Right renal pelvis (tissue), 4 donors: ENCODE measurements around the gene SCYL1. TPM values are rescaled to one million over a fixed set of nuclear protein-coding genes. Genes with fewer than 3 reads are reported as not detected.
"Not testable (repeated sequence)": the region's sequence is repeated elsewhere in the genome, so short reads cannot be mapped to it uniquely, and the experiment has no call there.

Experiments
- DNase-seq, 4 donors: peaks; one replicate each; pipeline ENCODE4 v3.0.0-alpha.2; 2013; ENCODE audit warnings: low read depth in 4 of 4, low spot score in 3 of 4, missing footprints in 1 of 4
- polyA plus RNA-seq, 4 donors: library from polyadenylated mRNA; unstranded; fragments of 120-200 nt; gene quantifications; one replicate each; pipeline ENCODE4 v1.2.1, GENCODE V29; 2013; ENCODE audit not compliant: insufficient read length in 4 of 4

Gene SCYL1
- polyA plus RNA-seq, 4 donors, result 59.9 to 79.9 (median 65.2) TPM

- DNase-seq, result not testable (repeated sequence)
Observed at GRCh38 chr11:65564879-65565559, 40.1 kb downstream of the SCYL1 start.

DNA sequence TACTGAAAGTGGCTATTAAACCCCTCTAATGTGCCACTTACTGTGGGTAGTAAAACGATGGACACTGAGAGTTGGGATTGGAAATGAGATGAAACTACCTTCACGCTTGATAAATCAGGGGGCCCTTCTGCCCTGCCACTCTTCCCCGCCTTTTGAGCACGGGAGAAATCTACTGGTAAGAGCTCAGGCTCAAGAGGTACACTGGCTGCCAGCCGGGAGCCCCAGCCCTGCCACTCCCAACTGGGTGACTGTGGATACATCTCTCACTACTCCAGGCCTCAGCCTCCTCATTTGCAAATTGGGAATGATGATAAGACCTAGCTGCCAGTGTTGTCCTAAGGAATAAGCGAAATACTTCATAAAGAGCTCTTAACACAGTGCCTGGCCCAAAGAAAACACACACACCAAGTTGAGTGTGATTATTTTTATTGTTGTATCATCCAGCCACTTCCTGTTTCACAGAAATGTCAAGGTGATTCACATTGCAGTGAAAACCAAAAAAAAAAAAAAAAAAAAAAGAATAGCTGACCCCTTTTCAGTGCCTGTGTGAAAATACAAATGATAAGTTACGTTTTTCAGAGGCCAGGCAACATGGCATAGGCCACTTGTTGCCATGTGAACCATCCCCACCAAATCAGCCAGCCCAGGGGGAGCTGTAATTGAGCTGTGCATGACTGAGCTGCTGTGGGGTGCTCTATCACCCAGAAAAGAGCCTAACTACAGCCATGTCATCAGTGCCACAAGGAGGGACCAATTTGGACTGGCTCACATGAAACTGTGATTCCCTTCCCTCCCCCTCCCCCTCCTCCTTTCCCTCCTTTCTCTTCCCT, 41.0 kb downstream of the SCYL1 start:
- DNase-seq, result no peak

DNA sequence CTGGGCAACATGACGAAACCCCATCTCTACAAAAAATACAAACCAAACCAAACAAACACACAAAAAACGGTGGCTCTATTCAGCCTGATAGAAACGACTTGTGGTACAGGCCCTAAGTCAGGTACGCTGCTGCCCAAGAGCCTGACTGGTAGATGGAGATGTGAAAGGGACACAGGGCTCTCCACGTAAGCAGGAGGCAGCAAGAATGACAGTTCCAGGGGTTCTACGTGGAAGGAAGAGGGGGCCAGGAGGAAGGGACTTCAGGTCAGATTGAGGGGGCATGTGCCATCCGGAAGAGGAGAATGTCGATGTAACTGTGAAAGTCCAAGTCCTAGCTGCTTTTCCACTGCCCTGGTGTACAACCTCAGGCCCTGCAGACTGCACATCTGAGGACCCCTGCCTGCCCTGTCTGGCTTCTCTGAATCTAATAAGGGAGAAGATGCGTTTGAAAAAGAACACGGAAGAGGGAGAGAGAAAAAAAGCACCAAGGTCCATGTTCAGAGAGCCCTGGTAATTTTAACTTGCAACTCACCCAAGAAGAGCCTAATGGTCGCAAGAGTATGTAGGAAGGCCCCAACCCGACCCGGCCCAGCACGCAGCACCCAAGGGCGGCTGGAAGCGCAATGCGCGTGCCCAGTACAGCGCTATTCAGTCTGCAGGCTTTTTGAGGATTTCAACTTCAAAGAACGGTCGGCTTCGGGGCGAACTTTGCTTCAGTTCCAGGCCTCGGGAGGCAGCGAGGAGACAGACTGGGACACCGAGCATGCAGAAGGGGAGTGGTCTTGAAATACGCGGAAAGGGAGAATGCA, 44.5 kb downstream of the SCYL1 start:
- no peak for DNase-seq

DNA sequence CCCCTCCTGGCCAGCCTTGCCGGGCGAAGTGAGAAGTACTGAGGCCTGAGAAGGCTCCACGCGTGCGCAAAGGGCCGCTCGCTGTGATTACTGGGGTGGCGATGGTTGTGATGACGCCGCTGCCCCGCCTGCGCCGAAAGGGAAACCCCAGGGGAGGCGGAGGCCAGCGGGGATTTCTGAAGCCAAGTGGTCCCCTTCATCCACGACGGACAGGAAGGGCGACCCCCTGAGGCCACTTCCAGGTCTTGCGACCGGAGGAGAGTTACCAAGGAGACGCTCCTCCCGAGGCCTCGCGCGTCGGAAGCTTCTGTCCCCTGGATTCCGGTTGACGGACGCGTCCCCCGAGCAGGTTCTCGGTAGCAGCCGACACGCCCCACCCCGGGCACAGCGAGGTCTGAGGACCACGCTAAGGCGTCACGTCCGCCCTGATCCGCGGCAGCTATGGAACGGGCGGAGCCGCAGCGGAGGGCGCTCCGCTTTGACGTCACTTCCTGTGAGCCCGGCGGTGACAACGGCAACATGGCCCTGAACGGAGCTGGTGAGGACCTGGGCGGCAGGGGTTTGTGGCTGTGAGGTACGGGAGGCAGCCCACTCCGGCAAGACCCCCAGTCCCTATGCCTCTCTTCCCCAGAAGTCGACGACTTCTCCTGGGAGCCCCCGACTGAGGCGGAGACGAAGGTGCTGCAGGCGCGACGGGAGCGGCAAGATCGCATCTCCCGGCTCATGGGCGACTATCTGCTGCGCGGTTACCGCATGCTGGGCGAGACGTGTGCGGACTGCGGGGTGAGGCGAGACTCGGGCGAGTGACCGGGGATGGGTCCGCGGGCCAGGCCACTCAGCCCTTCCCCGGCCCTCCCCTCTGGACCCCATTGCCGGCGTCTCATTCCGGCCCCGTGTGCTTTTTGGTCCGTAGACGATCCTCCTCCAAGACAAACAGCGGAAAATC, 45.4 kb downstream of the SCYL1 start, which contains the start of gene ZNRD2:
TSS of gene ZNRD2 (plus strand) at position 505 of the 946 bp plus-strand sequence. CDS start at position 520, 15 bp downstream.
- peak; percentile 93 to 98 (median 94) for DNase-seq

DNA sequence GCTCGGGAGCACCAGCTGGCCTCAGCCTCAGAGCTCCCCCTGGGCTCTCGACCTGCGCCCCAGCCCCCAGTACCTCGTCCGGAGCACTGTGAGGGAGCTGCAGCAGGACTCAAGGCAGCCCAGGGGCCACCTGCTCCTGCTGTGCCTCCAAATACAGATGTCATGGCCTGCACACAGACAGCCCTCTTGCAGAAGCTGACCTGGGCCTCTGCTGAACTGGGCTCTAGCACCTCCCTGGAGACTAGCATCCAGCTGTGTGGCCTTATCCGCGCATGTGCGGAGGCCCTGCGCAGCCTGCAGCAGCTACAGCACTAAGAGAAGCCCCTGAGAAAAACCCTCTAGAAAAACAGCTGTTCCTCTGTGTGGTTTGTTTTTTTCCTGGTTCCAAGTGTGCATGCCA, 46.5 kb downstream of the SCYL1 start:
- no peak for DNase-seq

- no peak for DNase-seq
Observed at GRCh38 chr11:65571940-65572339, 47.1 kb downstream of the SCYL1 start.

- peak in 3 of 4 donors; percentile 79 to 87 (median 82) for DNase-seq
Observed at GRCh38 chr11:65572356-65573051, 47.6 kb downstream of the SCYL1 start, which contains the start of gene FAM89B. Gene FAM89B (plus strand): TSS chr11:65572538. CDS start chr11:65572670, 132 bp downstream.

DNA sequence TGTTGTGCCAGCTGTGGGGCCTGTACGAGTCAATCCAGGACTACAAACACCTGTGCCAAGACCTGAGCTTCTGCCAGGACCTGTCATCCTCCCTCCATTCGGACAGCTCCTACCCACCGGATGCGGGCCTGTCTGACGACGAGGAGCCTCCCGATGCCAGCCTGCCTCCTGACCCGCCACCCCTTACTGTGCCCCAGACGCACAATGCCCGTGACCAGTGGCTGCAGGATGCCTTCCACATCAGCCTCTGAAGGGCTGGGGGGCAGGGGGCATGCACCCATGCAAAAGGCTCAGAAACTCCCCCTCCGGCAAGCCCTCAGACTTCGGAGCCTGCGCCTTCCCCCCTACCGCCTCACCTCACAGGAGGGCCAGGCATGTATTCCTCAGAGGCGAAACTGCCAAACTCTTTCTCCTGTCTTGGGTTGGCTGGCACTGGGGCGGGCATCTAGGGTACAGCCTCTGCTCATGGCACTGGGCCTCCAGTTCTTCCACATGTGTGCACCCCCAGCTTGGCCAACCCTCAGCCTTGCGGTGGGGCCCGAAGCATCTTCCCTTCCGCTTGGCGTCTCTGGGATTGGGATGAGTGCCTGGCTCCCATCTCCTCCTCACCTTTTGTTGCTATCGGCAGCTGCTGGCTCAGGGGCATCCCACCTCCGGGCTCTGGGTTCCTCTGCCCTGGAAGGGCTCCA, 48.7 kb downstream of the SCYL1 start:
- no peak for DNase-seq

DNA sequence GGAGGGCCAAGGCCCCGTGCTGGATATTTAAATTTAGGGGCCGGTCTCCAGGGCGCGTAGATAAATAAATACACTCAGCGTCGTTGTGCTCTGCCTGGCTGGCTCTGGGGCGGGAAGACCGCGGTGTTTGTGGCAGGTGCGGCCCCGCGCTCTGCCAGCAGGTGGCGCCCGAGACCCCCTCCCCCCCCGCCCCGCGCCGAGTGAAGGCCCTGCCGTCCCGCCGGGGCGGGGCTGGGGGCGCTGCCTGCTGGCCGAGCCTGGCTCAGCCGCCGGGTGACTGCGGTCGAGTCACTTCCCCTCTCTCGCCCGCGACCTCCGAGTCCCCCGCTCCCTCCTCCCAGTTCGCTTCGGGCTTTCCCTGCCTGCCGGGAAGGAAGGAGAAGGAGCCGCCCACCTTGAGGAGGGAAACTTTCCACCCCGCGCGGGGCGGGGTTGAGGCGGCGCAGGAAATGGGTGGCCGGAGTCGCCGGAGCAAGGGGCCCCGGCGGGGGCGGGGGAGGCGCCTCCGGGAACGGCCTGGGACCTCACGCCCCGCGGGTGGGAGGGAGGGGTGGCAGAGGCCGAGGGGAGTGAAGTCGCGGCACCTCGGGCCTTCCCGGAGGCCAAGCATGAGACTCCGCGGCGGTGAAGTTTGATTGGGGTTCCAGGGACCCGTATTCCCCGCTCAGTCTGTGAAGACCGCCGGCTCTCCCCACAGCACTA, 49.4 kb downstream of the SCYL1 start:
- peak in 3 of 4 donors; percentile 73 to 76 (median 75) for DNase-seq

- no peak for DNase-seq
Observed at GRCh38 chr11:65574811-65575567, 50.1 kb downstream of the SCYL1 start.

GRCh38 chr11:65575568-65576231, 50.8 kb downstream of the SCYL1 start, which contains the start of gene EHBP1L1:
Gene EHBP1L1 (plus strand): TSS chr11:65576053. CDS start chr11:65576303, 250 bp downstream.
- DNase-seq, result no peak

DNA sequence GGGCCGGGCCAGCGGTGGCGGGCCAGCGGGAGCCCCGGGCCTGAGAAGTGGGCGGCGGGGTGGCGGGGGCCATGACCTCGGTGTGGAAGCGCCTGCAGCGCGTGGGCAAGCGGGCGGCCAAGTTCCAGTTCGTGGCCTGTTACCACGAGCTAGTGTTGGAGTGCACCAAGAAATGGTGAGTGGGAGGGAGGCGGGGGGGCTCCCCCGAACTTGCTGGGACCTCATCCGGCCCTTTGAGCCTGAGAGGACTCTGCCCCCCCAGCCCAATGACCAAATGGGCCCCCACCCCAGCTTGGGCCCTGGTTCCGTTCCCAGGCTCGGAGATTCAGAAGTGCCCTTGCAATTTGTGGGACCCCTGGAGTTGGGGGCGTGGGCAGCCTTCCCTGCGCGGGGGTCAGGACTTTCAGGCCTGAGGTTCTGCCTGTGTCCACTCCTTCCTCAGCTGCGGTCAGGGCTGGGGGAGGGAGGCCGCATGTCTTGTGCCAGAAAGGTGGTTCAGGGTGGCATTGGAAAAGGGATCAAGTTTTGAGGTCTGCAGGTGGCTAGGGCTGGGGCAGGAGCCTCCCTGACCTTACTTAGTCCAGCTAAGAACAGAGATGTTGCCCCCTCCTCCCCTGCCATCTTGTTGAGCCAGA, 51.5 kb downstream of the SCYL1 start:
- no peak for DNase-seq

- no peak for DNase-seq
Observed at GRCh38 chr11:65576867-65577755, 52.2 kb downstream of the SCYL1 start.

DNA sequence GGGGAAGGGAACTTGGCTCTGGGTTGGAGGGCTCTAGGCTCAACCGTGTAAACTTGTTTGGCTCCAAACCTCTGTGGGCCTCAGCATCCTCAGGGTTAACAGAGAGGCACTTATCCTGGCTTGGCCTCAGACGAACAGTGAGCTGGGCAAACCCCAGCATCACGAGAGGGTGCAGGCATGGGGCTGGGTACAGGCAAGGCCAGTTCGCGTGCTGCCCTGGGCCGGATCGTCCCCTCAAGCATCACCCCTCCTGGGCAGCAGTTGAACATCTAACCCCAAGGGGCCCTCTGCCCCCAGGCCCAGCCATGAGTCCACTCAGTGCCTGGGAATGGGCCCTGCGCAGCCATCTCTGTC, 52.9 kb downstream of the SCYL1 start:
- DNase-seq, result no peak

DNA sequence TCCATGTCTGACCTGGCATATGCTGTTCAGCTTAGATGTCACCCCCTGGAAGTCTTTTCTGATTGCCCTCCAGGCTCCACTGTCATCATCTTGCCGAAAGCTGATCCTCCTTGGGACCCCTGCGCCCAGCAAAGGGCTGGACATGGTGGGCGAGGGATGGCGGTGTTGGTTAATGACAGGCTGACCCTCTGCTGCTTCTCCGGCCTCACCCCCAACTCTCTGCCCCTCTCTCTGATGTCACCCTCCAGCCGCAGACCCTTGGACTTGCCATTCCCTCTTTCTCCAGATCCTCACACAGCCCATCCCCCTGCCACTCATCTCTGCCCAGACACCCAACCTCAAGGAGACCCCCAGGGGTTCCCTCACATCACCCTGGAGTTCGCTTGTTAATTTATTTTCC, 53.3 kb downstream of the SCYL1 start:
- DNase-seq, result no peak
